Measurements from ENCODE around the gene CWC27.
"Not testable (repeated sequence)": the region's sequence is repeated elsewhere in the genome, so short reads cannot be mapped to it uniquely, and the experiment has no call there.

CWC27 gene

DNA sequence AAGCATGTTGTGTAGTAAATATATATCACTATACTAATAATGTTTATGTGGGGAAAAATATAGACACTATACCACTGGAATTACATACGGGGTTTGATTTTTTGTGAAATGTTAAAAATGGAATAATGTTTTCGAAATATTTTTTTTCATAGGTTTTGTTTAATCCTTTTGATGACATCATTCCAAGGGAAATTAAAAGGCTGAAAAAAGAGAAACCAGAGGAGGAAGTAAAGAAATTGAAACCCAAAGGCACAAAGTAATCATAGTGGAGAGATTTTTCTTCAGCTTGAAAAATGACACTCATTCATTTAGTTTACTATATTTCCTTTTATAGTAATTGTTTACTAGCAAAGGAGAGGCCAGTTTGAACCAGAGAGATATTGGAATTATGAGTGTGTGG lies 17.6 kb downstream of the CWC27 start:
- DNase-seq (ENCODE audit: low read depth in 3 of 3, low spot score in 1 of 3) = no peak

GRCh38 chr5:64788156-64788555 lies 19.4 kb downstream of the CWC27 start:
- DNase-seq (ENCODE audit: low read depth in 3 of 3, low spot score in 1 of 3) = no peak

DNA sequence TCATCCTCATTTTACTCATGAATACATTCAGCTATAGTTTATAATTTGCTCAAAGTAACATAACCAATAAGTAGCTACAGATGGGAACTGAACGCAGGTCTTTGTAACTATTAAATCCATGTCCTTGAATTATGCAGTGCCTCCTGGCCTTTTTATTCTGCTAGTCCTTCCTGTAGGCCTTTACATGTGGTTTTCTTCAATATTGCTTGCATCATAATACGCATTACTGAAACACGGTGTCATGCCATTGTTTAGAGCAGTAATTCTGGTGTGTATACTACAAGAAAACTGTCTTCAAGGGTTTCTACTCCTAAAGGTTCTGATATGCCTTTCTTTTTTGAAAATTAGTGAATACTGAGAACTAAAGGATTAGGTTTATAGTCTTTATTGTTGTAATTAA lies 20.7 kb downstream of the CWC27 start:
- no peak for DNase-seq (ENCODE audit: low read depth in 3 of 3, low spot score in 1 of 3)

DNA sequence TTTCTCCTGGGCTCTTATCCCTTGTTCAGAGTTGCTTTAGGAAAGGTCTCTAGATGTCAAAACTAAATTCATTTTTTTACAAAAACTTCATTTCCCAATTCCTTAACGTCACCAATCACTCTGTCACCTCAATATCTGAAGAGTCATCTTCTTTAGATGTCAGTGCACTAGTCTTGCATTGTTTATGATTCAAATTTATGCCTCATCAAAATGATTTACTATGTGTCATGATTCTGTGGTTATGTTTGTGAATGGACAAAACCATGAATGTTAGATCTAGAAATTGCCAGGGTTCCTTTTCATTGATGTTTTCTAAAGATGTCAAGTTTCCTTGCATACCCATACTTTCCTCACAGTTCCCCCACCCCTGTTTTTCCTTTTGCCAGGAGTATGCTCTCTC lies 21.5 kb downstream of the CWC27 start:
- DNase-seq (ENCODE audit: low read depth in 3 of 3, low spot score in 1 of 3) = no peak

DNA sequence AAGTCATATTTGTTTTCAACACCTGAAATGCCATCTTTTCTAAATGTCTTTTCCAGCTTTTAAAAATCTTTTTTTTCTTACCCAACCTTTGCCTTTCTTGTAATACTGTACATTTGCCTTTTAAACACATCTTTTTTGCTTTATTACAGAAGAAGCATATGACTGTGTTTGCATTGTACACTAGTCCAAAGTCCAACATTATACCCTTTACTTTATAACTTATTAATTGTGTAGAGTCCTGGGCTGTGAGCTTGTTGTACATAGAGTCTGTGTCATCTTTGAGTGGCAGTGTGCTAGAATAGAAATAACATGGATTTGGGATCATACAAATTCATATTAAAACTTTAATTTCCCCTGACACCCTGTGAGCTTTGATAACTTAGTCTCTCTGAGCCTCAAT lies 23.7 kb downstream of the CWC27 start:
- DNase-seq (ENCODE audit: low read depth in 3 of 3, low spot score in 1 of 3) = no peak

DNA sequence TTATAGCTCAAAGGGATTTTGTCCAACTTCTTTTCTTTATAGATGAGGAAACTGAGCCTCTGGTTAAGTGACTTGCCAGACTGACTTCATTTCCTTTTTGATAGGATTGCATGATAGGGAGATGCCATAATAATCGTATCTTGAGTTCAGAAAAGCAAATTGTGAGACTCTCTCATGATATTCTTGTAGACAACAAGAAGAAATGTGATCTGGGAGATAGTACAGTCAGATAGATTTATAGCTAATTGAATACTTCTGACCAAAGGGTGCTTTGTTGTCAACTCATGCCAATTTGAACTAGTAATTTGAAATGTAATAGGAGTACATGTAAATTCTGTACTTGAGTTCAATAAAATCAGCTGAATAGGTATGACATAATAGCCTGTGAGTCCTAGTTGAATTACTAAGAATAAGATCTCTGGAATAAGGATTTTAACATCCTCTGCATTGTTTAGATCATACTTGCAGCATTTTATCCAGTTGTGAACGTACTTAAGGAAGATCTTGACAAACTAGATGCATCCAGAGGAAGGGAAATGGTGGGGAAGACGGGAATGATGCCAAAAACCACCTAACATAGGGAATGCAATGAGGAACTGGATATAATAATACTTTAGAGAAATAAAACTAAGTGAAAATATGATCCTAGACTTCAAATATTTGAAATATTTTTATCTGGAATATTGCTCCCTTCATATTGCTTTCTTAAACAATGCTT lies 25.5 kb downstream of the CWC27 start:
- no peak for DNase-seq (ENCODE audit: low read depth in 3 of 3, low spot score in 1 of 3)

DNA sequence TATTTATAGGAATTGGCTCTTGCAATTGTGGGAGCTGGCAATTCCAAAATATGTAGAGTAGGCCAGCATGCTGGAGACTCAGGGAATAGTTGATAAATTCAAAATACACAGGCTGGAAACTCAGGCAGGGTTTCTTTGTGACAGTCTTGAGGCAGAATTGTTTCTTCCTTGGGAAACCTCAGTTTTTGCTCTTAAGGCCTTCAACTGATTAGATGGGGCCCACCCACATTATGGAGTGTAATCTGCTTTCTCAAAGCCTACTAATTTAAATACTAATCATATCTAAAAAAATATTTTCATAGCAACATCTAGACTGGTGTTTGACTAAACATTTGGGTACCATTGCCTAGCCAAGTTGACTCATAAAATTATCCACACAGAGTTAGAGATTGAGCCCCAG lies 27.6 kb downstream of the CWC27 start:
- DNase-seq (ENCODE audit: low read depth in 3 of 3, low spot score in 1 of 3) = no peak

- no peak for DNase-seq (ENCODE audit: low read depth in 3 of 3, low spot score in 1 of 3)
Measured at GRCh38 chr5:64800926-64801325, 32.2 kb downstream of the CWC27 start.

GRCh38 chr5:64806537-64806936 lies 37.8 kb downstream of the CWC27 start:
- DNase-seq (ENCODE audit: low read depth in 3 of 3, low spot score in 1 of 3) = no peak

DNA sequence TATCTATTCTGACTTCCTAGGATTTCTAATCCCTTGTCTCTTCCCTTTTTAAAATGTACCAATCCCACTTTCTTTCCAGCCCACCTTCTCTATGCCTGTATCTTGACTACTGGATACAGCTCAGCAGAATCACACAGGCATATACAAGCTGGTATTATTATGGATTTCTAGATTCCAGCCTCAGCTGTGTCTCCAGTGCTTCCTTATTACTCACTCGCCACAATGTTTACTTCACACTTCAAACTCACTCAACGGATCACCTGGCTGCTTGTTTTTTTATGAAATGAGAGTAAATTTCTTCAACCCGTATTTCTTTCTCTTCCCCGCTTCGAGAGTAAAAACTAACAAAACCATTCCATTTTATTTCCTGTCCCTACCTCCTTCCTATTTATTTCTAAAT lies 38.8 kb downstream of the CWC27 start:
- no peak for DNase-seq (ENCODE audit: low read depth in 3 of 3, low spot score in 1 of 3)

- no peak for DNase-seq (ENCODE audit: low read depth in 3 of 3, low spot score in 1 of 3)
Measured at GRCh38 chr5:64811050-64811640, 42.4 kb downstream of the CWC27 start.

DNA sequence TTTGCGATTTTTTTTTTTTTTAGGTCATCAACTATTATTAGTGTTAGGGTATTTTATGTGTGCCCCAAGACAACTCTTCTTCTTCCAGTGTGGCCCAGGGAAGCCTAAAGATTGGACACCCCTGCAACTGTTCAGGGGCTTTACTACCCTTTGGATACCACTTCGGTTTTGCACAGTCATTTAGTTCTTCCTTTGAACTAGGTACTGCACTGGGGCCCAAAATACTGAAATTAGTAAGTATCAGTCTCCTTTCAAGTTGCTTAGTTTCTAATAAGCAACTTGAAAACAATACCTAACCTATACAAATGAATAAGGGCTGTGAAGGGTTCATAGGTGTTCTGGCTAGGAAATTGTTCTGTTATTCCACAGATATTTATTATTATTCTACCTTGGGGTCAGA lies 45.3 kb downstream of the CWC27 start:
- no peak for DNase-seq (ENCODE audit: low read depth in 3 of 3, low spot score in 1 of 3)

DNA sequence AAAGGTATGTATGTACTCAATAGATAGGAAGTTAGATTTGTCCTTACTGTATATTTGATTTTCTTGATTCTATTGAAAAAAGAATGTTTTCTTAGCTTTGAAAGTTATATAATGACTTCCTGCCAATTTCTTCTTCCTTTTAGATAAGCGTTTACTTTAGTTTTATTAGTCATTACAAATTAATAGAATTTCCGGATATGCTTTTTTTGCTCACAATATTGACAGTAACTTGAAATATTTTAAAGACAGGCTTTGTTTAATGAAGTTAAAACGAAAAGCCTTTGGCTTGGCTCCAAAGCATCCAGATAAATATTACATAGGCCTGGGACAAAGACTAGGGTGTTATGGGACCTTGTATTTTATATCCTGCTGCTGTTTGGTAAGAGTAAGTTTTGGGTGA lies 49.5 kb downstream of the CWC27 start:
- no peak for DNase-seq (ENCODE audit: low read depth in 3 of 3, low spot score in 1 of 3)

GRCh38 chr5:64819345-64819744 lies 50.6 kb downstream of the CWC27 start:
- not testable (repeated sequence) for DNase-seq (ENCODE audit: low read depth in 3 of 3, low spot score in 1 of 3)

DNA sequence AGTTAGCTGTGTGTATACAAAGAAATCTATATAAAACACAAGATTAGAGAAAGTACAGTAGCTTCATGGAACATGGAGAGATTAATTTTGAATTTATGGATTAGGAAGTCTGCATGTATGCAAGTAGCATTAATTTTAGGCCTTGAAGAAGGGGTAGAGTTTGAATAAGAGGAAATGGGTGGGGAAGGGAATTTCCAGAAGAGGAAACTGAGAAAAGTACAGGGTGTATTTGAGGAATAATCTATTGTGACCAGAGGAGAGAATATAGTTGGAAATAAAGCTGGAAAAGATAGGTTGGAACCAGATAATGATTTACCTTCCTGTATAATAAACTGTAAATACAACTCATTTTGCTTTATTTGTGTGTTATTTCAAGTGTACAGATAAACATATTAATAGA lies 53.6 kb downstream of the CWC27 start:
- no peak for DNase-seq (ENCODE audit: low read depth in 3 of 3, low spot score in 1 of 3)

GRCh38 chr5:64826541-64826940 lies 57.8 kb downstream of the CWC27 start:
- DNase-seq (ENCODE audit: low read depth in 3 of 3, low spot score in 1 of 3) = no peak

DNA sequence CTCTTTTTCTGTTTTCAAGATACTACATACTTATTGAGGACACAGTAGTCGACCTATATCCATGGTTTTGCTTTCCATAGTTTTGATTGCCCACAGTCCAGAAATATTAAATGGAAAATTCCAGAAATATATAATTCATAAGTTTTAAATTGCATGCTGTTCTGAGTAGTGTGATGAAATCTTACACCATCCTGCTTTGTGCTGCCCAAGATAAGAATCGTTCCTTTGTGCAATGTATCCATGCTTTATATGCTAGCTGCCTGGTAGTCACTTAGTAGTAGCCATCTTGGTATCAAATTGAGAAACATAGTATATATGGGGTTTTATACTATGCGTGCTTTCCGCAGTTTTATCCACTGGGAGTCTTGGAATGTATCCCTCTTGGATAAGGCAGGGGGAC lies 59.0 kb downstream of the CWC27 start:
- DNase-seq (ENCODE audit: low read depth in 3 of 3, low spot score in 1 of 3) = no peak

DNA sequence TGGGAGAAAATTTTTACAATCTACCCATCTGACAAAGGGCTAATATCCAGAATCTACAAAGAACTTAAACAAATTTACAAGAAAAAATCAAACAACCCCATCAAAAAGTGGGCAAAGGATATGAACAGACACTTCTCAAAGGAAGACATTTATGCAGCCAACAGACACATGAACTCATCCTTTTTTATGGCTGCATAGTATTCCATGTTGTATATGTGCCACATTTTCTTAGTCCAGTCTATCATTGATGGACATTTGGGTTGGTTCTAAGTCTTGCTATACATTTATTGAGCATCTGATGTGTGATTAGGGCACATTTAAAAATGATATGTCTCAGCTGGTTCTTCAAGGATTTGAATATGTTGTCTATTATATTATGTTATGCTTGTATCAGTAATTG lies 61.9 kb downstream of the CWC27 start:
- DNase-seq (ENCODE audit: low read depth in 3 of 3, low spot score in 1 of 3) = not testable (repeated sequence)

DNA sequence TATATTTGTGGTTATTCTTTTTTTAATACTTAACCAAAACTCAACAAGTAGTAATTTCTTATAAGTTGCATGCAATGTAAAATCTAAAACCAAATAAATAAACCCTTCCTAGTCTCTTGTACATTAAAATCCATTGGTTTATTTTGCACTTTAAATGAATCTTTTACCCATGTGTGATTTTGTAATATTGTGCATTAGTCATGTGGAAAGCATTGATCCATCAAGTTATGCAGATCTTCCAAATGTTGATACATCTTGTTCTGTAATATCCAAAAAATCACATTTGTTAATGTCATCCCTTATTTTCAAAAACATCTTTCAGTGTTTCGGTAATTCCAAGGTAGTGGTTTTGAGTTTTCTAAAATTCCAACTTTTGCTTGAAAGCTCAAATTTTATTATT lies 63.3 kb downstream of the CWC27 start:
- DNase-seq (ENCODE audit: low read depth in 3 of 3, low spot score in 1 of 3) = no peak

DNA sequence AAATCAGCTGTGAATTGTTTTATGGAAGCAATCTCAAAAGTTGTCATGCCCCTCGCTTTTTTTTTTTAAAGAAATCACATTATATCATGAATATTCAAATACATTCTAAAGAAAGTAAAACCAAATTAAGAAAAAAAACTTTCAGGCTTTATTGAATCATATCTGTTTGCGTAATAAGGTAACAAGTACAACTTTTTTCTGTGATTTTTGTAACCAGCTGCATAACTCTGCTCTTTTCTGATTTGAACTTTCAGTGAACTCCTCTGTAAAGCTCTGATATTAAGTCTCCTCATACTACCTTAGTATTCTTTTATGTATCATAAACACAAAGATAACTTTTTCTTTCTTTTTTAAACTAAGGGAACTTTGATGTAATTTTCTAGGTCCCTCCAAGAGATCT lies 65.3 kb downstream of the CWC27 start:
- no peak for DNase-seq (ENCODE audit: low read depth in 3 of 3, low spot score in 1 of 3)

DNA sequence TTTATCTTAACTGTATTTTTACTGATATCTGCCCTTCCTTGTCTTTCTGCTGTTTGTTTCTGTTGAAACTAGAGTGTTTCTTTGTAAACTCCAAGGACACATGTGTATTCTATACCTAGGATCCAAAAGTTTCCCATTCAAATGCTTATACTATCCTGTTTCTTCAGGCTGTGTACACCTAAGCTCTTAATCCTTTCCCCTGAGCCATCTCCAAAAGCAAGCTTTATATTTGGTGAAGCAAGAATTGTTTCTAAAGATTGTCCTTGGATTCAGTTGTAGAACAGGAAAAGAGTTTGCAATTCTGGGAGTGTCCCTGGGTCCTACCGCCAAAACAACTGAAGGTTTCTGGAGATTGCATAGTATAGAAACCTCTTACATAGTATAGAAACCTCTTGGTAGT lies 65.9 kb downstream of the CWC27 start:
- no peak for DNase-seq (ENCODE audit: low read depth in 3 of 3, low spot score in 1 of 3)

DNA sequence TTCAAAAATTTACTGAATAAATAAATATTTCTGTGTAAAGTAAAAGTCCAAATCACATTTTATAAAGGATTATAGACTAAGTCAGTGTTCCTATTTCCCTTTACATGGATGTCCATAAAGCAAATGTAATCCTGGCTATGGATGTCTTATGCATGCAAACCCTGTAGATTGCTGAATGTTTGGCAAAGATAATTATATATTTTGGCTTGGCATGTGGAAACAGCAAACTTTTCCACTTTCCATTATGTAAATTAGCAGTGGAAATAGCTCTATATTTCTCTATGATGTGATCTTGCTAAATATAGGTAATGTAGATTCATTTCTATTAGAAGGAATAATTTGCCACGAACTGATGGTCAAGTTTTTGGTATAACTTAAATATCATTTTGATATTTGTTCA lies 66.5 kb downstream of the CWC27 start:
- no peak for DNase-seq (ENCODE audit: low read depth in 3 of 3, low spot score in 1 of 3)

DNA sequence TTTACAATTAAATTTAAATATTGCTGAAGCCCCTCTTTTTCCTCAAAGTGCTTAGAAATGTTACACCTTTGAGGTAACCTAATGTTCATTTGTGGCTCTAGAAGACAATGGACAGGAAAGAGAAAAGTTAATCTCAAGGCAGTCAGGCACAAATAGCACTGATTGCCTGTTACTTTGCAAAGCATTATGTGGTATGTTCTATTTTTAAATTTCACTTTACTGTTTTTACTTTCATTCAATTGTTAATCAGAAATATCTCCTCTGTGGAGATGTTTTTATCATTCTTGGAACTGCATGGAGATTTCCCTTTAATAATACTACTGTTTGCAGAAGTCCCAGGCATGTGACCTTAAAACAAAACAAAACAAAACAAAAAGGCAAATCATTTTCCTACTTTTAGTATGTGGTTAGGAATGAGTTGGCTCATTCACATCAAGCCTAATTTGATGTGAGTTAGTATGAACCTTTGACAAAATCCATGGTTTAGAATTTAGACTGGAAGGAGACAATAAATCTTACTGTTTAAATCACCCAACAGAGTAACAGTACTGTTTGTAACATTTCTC lies 67.5 kb downstream of the CWC27 start:
- no peak for DNase-seq (ENCODE audit: low read depth in 3 of 3, low spot score in 1 of 3)

Measured in stimulated activated CD4-positive, alpha-beta T cell treated with anti-CD3 and anti-CD28 coated beads, TNF-alpha, amount 100 ng/mL, for 1 hour (primary cell).